ENCODE results near the gene TMEM181. TPM values are rescaled to one million over a fixed set of nuclear protein-coding genes. Genes with fewer than 3 reads are reported as not detected.

The TMEM181 gene
- total and polyA plus RNA-seq, 2 experiments from 2014 or later = 11.9 to 25.2 TPM

DNA sequence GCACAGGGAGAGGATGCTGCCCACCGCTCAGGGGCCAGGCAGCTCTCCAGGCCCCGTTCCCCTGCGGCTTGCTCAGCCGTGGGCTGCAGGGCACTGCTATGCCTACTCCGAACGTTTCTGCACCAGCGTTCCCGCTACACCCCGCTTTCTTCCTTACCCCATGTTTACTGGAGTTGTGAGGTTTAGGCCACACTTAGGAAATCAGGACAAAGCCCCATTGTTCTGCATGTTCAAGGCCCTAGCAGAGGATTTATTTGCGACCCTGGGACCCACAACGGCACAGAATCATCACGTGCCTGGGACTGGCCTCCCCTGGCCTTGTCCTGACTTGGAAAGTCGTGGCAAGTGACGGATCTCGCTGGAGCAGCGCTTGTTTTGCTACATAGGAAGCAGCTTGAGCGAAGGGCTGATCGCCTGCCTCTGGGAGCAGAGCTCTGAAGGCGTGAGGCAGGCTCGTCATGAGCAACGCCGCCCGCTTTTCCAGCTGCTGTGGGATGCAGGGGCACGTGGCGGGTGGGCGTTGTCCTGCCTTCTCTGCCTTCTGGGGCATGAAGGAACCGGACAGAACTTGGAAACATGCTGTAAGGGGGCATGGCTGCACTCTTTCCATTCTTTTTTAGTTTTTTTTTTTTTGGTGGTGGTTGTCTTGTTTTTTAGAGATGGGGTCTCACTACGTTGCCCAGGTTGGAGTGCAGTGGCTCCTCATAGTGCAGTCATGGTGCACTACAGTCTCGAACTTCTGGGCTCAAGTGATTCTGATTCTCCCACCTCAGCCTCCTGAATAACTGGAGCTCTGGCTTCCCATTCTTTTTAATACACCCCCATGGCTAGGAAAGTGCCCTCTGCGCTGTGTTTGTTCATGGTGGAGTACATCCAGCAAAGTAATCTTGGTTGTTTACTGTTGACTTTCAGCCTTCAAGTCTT is 14.6 kb upstream of the TMEM181 start:
- Mint-ChIP-seq H3K9me3 (no peaks in the 10 kb centered on the region; the same call in 2 of the 3 replicates), H3K27ac (no peak overlapping the region), H3K27me3 (ENCODE audit: insufficient read depth, low read depth, poor library complexity) (peaks cover 4% of the 10 kb centered on the region), H3K4me3 (no peak overlapping the region), H3K4me1 (peaks cover 14% of the 10 kb centered on the region), H3K36me3 (ENCODE audit: low read depth) (peaks cover 2% of the 10 kb centered on the region; the same call in 1 of the 3 replicates)
- Histone ChIP-seq H3K79me2 (replicated peaks; ENCODE audit: insufficient read depth) (0 out of 2 replicates have a peak, but pooled peaks cover 6% of the 10 kb centered on the region), H3K27me3 (ENCODE audit: insufficient read depth) (no peaks in the 10 kb centered on the region), H3K36me3 (ENCODE audit: insufficient read depth) (no peaks in the 10 kb centered on the region), H3K4me3 (no peak overlapping the region), H3K9me2 (ENCODE audit: insufficient read depth) (no peaks in the 10 kb centered on the region), H3K27ac (ENCODE audit: low read depth) (no peak overlapping the region), H2AFZ (no peak overlapping the region), H3K4me1 (ENCODE audit: insufficient read depth) (no peaks in the 10 kb centered on the region), H3K4me2 (no peak overlapping the region), H4K20me1 (replicated peaks; ENCODE audit: insufficient read depth) (no peaks in the 10 kb centered on the region), H3F3A (replicated peaks; ENCODE audit: low read depth) (0 out of 2 replicates have a peak, but pooled peaks cover 4% of the 10 kb centered on the region)
- no peak for TF ChIP-seq ZNF331 (CRISPR knock-in tag; IDR thresholded peaks at IDR 0.05; ENCODE audit: low read depth)
- TF ChIP-seq, protein P1, sequence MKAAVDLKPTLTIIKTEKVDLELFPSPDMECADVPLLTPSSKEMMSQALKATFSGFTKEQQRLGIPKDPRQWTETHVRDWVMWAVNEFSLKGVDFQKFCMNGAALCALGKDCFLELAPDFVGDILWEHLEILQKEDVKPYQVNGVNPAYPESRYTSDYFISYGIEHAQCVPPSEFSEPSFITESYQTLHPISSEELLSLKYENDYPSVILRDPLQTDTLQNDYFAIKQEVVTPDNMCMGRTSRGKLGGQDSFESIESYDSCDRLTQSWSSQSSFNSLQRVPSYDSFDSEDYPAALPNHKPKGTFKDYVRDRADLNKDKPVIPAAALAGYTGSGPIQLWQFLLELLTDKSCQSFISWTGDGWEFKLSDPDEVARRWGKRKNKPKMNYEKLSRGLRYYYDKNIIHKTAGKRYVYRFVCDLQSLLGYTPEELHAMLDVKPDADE (IDR thresholded peaks at IDR 0.05) = no peak
- TF ChIP-seq, protein P2, sequence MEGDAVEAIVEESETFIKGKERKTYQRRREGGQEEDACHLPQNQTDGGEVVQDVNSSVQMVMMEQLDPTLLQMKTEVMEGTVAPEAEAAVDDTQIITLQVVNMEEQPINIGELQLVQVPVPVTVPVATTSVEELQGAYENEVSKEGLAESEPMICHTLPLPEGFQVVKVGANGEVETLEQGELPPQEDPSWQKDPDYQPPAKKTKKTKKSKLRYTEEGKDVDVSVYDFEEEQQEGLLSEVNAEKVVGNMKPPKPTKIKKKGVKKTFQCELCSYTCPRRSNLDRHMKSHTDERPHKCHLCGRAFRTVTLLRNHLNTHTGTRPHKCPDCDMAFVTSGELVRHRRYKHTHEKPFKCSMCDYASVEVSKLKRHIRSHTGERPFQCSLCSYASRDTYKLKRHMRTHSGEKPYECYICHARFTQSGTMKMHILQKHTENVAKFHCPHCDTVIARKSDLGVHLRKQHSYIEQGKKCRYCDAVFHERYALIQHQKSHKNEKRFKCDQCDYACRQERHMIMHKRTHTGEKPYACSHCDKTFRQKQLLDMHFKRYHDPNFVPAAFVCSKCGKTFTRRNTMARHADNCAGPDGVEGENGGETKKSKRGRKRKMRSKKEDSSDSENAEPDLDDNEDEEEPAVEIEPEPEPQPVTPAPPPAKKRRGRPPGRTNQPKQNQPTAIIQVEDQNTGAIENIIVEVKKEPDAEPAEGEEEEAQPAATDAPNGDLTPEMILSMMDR (conservative IDR thresholded peaks at IDR 0.05; ENCODE audit: low read depth in 2 of 2) = no peak
- no peak for TF ChIP-seq EZH2 (IDR thresholded peaks at IDR 0.05; ENCODE audit: low read depth, unreplicated experiment)
- TF ChIP-seq POLR2AphosphoS5 (IDR thresholded peaks at IDR 0.05; ENCODE audit: low read depth) = no peak
- TF ChIP-seq EZH2phosphoT487 (IDR thresholded peaks at IDR 0.05; ENCODE audit: unreplicated experiment) = no peak
- TF ChIP-seq, protein P3, sequence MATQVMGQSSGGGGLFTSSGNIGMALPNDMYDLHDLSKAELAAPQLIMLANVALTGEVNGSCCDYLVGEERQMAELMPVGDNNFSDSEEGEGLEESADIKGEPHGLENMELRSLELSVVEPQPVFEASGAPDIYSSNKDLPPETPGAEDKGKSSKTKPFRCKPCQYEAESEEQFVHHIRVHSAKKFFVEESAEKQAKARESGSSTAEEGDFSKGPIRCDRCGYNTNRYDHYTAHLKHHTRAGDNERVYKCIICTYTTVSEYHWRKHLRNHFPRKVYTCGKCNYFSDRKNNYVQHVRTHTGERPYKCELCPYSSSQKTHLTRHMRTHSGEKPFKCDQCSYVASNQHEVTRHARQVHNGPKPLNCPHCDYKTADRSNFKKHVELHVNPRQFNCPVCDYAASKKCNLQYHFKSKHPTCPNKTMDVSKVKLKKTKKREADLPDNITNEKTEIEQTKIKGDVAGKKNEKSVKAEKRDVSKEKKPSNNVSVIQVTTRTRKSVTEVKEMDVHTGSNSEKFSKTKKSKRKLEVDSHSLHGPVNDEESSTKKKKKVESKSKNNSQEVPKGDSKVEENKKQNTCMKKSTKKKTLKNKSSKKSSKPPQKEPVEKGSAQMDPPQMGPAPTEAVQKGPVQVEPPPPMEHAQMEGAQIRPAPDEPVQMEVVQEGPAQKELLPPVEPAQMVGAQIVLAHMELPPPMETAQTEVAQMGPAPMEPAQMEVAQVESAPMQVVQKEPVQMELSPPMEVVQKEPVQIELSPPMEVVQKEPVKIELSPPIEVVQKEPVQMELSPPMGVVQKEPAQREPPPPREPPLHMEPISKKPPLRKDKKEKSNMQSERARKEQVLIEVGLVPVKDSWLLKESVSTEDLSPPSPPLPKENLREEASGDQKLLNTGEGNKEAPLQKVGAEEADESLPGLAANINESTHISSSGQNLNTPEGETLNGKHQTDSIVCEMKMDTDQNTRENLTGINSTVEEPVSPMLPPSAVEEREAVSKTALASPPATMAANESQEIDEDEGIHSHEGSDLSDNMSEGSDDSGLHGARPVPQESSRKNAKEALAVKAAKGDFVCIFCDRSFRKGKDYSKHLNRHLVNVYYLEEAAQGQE (IDR thresholded peaks at IDR 0.05; ENCODE audit: unreplicated experiment) = no peak
- TF ChIP-seq ZNF114 (CRISPR knock-in tag; IDR thresholded peaks at IDR 0.05) = no peak
- TF ChIP-seq NANOG (IDR thresholded peaks at IDR 0.05; ENCODE audit: borderline replicate concordance) = no peak
- ATAC-seq = no peak
- DNase-seq (ENCODE audit: low spot score) = no peak

Measured in GM23338 (cell line).